GM10266 (cell line): ENCODE data around the gene PPM1H.

Source experiments
- DNase-seq: peaks from one replicate; pipeline ENCODE4 v3.0.0; 2012; ENCODE audit errors: extremely low spot score
- TF ChIP-seq, protein P1 (sequence below): IDR thresholded peaks from 2 replicates; pipeline ENCODE4 v1.5.1; 2012; ENCODE audit warnings: mild to moderate bottlenecking, low read depth; ENCODE audit not compliant: control insufficient read depth, insufficient read depth; ENCODE audit errors: missing control alignments

Gene PPM1H

DNA sequence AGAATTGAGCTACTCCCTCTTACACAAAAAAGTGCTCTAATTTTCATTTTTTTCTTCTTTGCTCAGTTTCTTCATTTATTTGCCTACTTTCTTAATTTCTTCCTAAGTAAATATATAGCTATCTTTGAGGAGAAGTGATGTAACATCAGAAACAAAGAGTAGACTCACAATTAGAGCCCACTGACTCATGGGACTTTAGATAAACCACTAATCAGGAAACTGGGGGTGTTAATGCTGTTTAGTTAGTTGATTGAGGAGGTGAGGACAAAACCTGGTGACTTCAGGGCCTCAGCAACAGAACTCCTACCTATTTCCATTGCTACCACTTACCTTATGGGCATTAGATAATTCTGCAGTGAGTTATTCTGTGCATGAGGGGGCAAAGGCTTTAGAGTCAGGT lies 316.6 kb downstream of the PPM1H start:
- TF ChIP-seq, protein P1, sequence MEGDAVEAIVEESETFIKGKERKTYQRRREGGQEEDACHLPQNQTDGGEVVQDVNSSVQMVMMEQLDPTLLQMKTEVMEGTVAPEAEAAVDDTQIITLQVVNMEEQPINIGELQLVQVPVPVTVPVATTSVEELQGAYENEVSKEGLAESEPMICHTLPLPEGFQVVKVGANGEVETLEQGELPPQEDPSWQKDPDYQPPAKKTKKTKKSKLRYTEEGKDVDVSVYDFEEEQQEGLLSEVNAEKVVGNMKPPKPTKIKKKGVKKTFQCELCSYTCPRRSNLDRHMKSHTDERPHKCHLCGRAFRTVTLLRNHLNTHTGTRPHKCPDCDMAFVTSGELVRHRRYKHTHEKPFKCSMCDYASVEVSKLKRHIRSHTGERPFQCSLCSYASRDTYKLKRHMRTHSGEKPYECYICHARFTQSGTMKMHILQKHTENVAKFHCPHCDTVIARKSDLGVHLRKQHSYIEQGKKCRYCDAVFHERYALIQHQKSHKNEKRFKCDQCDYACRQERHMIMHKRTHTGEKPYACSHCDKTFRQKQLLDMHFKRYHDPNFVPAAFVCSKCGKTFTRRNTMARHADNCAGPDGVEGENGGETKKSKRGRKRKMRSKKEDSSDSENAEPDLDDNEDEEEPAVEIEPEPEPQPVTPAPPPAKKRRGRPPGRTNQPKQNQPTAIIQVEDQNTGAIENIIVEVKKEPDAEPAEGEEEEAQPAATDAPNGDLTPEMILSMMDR, result no peak
- no peak for DNase-seq

DNA sequence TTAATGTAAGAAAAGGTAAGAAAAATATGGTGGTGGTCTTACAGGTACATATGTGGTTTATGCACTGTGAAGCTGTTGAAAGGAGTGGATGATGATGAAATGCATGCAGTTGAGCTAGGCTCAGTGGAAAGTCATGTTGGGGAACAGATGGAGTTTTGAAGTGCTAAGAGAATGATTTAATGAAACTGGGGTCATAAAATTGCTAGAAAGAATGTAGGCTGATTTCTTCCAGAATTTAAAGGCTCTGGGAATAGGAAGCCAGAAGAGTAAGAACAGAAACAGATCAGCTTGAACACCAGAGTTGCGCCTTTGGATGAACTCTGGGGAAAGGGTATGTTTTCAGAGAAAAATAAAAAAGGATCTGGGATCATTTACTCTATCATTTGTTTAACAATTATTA lies 321.9 kb downstream of the PPM1H start:
- TF ChIP-seq, protein P1, result no peak
- no peak for DNase-seq

DNA sequence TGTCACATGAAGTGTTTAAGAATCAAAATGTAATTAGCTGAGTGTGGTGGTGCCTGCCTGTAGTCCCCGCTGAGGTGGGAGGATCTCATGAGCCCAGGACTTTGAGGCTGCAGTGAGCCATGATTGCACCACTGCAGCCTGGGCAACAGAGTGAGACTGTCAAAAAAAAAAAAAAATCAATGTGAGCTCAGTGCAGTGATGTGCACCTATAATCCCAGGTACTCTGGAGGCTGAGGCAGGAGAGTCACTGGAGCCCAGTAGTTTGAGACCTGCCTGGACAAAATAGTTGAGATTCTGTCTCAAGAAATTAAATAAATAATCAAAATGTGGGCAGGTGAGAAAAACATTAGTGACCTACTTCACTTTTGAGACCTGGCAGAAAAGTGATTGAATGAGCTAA lies 328.3 kb downstream of the PPM1H start:
- no peak for DNase-seq
- TF ChIP-seq, protein P1, result no peak

DNA sequence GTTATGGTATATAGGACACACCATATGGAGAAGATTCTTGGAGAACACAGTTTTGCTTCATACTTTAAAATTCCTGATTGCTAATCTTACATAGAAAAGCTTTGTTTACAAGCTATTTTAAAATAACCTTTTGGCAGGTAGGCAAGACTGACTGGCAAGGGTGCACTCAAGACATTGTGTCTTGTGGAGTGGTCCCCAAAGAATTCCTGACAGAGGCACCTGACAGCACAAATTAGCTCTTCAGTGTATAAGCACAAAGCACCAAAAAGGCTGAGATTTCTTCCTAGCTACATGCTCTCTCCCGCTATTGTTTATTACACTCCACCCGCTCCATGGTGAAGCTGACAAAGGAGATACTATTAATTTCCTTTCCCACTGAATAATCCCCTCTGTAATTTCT lies 329.0 kb downstream of the PPM1H start:
- TF ChIP-seq, protein P1, result no peak
- DNase-seq, result no peak

DNA sequence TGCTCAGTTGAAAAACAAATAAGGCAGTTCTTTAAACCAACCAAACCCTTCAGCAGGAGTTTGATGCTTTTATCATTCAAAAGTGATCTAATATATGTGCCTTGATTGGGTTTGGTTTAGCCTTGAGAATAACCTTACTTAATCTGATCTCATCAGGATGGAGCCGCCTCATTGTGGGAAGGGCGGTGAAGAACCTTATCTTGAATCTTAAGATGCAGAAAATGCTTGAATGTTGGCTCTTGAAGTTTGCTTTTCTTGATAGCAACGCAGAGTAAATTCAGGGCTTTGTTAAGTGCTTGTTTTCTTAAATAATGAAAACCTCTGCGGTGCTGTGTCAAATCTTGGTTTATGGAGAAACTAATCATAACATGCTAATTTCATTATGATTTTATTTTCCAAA lies 330.1 kb downstream of the PPM1H start:
- TF ChIP-seq, protein P1, result no peak
- DNase-seq, result no peak

DNA sequence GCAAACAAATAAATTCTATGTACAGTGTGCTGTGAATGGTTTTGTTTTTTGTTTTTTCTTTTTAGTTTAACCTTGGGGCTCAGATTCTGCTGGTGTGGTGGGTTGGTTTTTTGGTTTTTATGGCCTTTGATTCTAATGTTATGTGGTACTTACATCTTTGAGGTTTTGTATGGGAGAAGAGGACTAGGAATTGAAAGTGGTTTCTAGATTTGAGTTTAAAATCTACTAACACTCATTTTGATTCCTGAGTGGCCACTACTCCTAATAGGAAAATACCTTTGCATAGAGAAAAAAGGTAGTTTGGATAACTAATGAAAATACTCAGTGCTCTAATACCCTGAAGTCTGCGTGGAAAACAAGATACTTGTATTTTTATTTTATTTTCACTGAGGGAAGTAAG lies 330.6 kb downstream of the PPM1H start:
- TF ChIP-seq, protein P1, result no peak
- no peak for DNase-seq

DNA sequence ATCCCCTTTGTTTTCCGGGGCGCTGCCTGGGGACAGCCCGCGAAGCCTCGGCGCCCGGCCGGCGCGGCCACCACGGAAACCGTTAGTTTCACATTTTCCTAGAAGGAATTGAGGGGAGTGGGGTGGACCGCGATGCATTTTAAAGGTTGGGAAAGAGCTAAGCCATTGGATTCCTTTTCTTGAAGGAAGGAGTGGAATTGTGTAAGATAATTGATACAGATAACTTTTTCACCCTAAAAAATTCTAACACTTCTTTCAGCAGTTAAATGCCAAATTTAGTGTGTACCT lies 331.2 kb downstream of the PPM1H start:
- TF ChIP-seq, protein P1, result no peak
- DNase-seq, result no peak
